K562 (cell line): ENCODE results near the gene ZMIZ1.

Source experiments
- CREB1 ChIP-seq, 2 experiments: sonication (generic) in 1 of 2; formaldehyde crosslinking in 1 of 2; IDR thresholded peaks; 2 replicates each; pipeline versions ENCODE4 v1.6.1 to v1.8.0; 2012 to 2022; ENCODE audit warnings: inconsistent platforms in 1 of 2, mild to moderate bottlenecking in 1 of 2, missing genetic modification reagents in 1 of 2, moderate library complexity in 1 of 2
- MTA2 ChIP-seq: fragments of 450-650 bp; IDR thresholded peaks from 2 replicates; pipeline ENCODE4 v1.6.1; 2016; ENCODE audit warnings: low read depth
- SREBF2 ChIP-seq: sonication (generic); formaldehyde crosslinking; IDR thresholded peaks from 2 replicates; pipeline ENCODE4 v1.4.0; 2020; ENCODE audit warnings: mild to moderate bottlenecking, missing genetic modification reagents
- TF ChIP-seq, protein P1 (sequence below): fragments of 250-450 bp; sonication (Bioruptor Pico); IDR thresholded peaks from 2 replicates; pipeline ENCODE4 v1.5.1; 2021; ENCODE audit warnings: mild to moderate bottlenecking
- TF ChIP-seq, protein P2 (sequence below), 2 experiments: fragments of 450-650 bp; formaldehyde crosslinking in 1 of 2; IDR thresholded peaks; 2 replicates each; pipeline versions ENCODE4 v1.4.0 to v1.6.1; 2014 to 2020; ENCODE audit warnings: mild to moderate bottlenecking in 2 of 2, borderline replicate concordance in 1 of 2, low read depth in 1 of 2

GRCh38 chr10:79280956-79281355 lies 212.2 kb downstream of the ZMIZ1 start:
- TF ChIP-seq CREB1 (IDR thresholded peaks at IDR 0.05) (no peak), CREB1 (CRISPR knock-in tag; IDR thresholded peaks at IDR 0.05) (no peak), SREBF2 (no peak), MTA2 (no peak)
- TF ChIP-seq, protein P1, sequence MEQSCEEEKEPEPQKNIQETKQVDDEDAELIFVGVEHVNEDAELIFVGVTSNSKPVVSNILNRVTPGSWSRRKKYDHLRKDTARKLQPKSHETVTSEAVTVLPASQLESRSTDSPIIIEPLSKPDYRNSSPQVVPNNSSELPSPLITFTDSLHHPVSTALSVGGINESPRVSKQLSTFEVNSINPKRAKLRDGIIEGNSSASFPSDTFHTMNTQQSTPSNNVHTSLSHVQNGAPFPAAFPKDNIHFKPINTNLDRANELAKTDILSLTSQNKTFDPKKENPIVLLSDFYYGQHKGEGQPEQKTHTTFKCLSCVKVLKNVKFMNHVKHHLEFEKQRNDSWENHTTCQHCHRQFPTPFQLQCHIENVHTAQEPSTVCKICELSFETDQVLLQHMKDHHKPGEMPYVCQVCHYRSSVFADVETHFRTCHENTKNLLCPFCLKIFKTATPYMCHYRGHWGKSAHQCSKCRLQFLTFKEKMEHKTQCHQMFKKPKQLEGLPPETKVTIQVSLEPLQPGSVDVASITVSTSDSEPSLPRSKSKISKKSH = no peak
- TF ChIP-seq, protein P2, sequence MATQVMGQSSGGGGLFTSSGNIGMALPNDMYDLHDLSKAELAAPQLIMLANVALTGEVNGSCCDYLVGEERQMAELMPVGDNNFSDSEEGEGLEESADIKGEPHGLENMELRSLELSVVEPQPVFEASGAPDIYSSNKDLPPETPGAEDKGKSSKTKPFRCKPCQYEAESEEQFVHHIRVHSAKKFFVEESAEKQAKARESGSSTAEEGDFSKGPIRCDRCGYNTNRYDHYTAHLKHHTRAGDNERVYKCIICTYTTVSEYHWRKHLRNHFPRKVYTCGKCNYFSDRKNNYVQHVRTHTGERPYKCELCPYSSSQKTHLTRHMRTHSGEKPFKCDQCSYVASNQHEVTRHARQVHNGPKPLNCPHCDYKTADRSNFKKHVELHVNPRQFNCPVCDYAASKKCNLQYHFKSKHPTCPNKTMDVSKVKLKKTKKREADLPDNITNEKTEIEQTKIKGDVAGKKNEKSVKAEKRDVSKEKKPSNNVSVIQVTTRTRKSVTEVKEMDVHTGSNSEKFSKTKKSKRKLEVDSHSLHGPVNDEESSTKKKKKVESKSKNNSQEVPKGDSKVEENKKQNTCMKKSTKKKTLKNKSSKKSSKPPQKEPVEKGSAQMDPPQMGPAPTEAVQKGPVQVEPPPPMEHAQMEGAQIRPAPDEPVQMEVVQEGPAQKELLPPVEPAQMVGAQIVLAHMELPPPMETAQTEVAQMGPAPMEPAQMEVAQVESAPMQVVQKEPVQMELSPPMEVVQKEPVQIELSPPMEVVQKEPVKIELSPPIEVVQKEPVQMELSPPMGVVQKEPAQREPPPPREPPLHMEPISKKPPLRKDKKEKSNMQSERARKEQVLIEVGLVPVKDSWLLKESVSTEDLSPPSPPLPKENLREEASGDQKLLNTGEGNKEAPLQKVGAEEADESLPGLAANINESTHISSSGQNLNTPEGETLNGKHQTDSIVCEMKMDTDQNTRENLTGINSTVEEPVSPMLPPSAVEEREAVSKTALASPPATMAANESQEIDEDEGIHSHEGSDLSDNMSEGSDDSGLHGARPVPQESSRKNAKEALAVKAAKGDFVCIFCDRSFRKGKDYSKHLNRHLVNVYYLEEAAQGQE (IDR thresholded peaks at IDR 0.05; ENCODE audit: borderline replicate concordance) = no peak
- TF ChIP-seq, protein P2 (CRISPR knock-in tag; IDR thresholded peaks at IDR 0.05; ENCODE audit: low read depth) = no peak
